ENCODE measurements around the gene SFN. TPM values are rescaled to one million over a fixed set of nuclear protein-coding genes. Genes with fewer than 3 reads are reported as not detected.
A peak's percentile ranks its signal among the peaks of the same experiment; 100 is the strongest.
"Not testable (repeated sequence)": the region's sequence is repeated elsewhere in the genome, so short reads cannot be mapped to it uniquely, and the experiment has no call there.

The SFN gene
- total RNA-seq, 1 donor from 2014 or later: 0.36 TPM

- Mint-ChIP-seq H3K27me3 (peaks cover 7% of the 10 kb centered on the region), H3K9me3 (ENCODE audit: low read depth) (no peaks in the 10 kb centered on the region), H3K27ac (no peak overlapping the region), H3K36me3 (ENCODE audit: insufficient read depth) (no peaks in the 10 kb centered on the region), H3K4me1 (ENCODE audit: low read depth) (peaks cover 8% of the 10 kb centered on the region), H3K4me3 (ENCODE audit: low read depth) (no peak overlapping the region)
- no peak for DNase-seq (ENCODE audit: low spot score, unreplicated experiment)
- peak; percentile 12 for TF ChIP-seq CTCF (IDR thresholded peaks at IDR 0.05; ENCODE audit: unreplicated experiment)
These were observed 1.7 kb upstream of the SFN start for GRCh38 chr1:26861286-26861701.

- no peak overlapping the region for H3K4me3 Mint-ChIP-seq (ENCODE audit: low read depth)
- TF ChIP-seq CTCF (IDR thresholded peaks at IDR 0.05; ENCODE audit: unreplicated experiment): no peak
- no peaks in the 10 kb centered on the region for H3K9me3 Mint-ChIP-seq (ENCODE audit: low read depth)
- peak overlapping the region; percentile 80 for H3K27ac Mint-ChIP-seq
- H3K36me3 Mint-ChIP-seq (ENCODE audit: insufficient read depth): no peaks in the 10 kb centered on the region
- H3K4me1 Mint-ChIP-seq (ENCODE audit: low read depth): peaks cover 8% of the 10 kb centered on the region
- H3K27me3 Mint-ChIP-seq: peaks cover 7% of the 10 kb centered on the region
- no peak for DNase-seq (ENCODE audit: low spot score, unreplicated experiment)
These were observed 1.0 kb upstream of the SFN start for GRCh38 chr1:26861889-26862378.

GRCh38 chr1:26863685-26864077 lies 732 bp downstream of the SFN start:
- H3K27ac Mint-ChIP-seq: no peak overlapping the region
- H3K36me3 Mint-ChIP-seq (ENCODE audit: insufficient read depth): no peaks in the 10 kb centered on the region
- peaks cover 11% of the 10 kb centered on the region for H3K4me1 Mint-ChIP-seq (ENCODE audit: low read depth)
- no peak for TF ChIP-seq CTCF (IDR thresholded peaks at IDR 0.05; ENCODE audit: unreplicated experiment)
- no peaks in the 10 kb centered on the region for H3K9me3 Mint-ChIP-seq (ENCODE audit: low read depth)
- peaks cover 7% of the 10 kb centered on the region for H3K27me3 Mint-ChIP-seq
- no peak overlapping the region for H3K4me3 Mint-ChIP-seq (ENCODE audit: low read depth)
- no peak for DNase-seq (ENCODE audit: low spot score, unreplicated experiment)

GRCh38 chr1:26864610-26865480 lies 1.9 kb downstream of the SFN start:
- Mint-ChIP-seq H3K9me3 (ENCODE audit: low read depth) (no peaks in the 10 kb centered on the region), H3K36me3 (ENCODE audit: insufficient read depth) (no peaks in the 10 kb centered on the region), H3K4me3 (ENCODE audit: low read depth) (peak overlapping the region; percentile 83), H3K27me3 (peaks cover 7% of the 10 kb centered on the region), H3K4me1 (ENCODE audit: low read depth) (peaks cover 11% of the 10 kb centered on the region), H3K27ac (peak overlapping the region; percentile 97)
- DNase-seq (ENCODE audit: low spot score, unreplicated experiment): peak; percentile 94
- no peak for TF ChIP-seq CTCF (IDR thresholded peaks at IDR 0.05; ENCODE audit: unreplicated experiment)

GRCh38 chr1:26873097-26873496 lies 10.1 kb downstream of the SFN start:
- H3K9me3 Mint-ChIP-seq (ENCODE audit: low read depth); H3K4me1 Mint-ChIP-seq (ENCODE audit: low read depth); DNase-seq (ENCODE audit: low spot score, unreplicated experiment); H3K27me3 Mint-ChIP-seq; H3K27ac Mint-ChIP-seq; H3K4me3 Mint-ChIP-seq (ENCODE audit: low read depth); H3K36me3 Mint-ChIP-seq (ENCODE audit: insufficient read depth): not testable (repeated sequence)

GRCh38 chr1:26874896-26875295 lies 11.9 kb downstream of the SFN start:
- Mint-ChIP-seq H3K4me3 (ENCODE audit: low read depth) (no peak overlapping the region), H3K4me1 (ENCODE audit: low read depth) (no peaks in the 10 kb centered on the region)
- no peak for TF ChIP-seq CTCF (IDR thresholded peaks at IDR 0.05; ENCODE audit: unreplicated experiment)

More at GRCh38 chr1:26874896-26875295, 11.9 kb downstream of the SFN start:
- Mint-ChIP-seq H3K36me3 (ENCODE audit: insufficient read depth) (peaks cover 2% of the 10 kb centered on the region), H3K27me3 (no peaks in the 10 kb centered on the region), H3K27ac (no peak overlapping the region), H3K9me3 (ENCODE audit: low read depth) (no peaks in the 10 kb centered on the region)
- no peak for DNase-seq (ENCODE audit: low spot score, unreplicated experiment)

All from progenitor cell of endocrine pancreas (in vitro differentiated cells).